NCI-H2227 (cell line): ENCODE measurements around the gene KCNIP4.

Experiments used
- DNase-seq: peaks from one replicate; lab custom pipeline; 2025; ENCODE audit not compliant: unreplicated experiment; lab: John Stamatoyannopoulos, UW

Gene KCNIP4

DNA sequence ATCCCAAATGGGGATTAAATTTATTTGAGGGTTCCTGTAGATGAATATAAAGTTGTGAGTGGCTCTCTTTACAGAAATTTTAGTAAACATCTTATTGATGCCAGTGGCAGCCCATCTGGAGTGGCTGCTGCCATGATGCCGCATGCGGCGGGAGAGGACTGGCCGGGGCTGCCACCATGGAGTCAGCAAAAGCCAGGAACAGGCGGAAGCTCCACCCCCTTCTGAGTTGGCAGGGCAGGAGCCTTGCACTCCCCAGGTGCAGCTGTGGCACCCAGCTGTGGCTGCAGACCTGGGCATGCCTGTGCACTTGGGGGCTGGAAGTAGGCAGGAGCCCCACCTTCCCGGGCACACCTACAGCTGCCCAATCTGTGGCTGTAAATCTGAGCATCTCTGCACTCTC lies 92.3 kb downstream of the KCNIP4 start:
- no peak for DNase-seq

GRCh38 chr4:21849077-21849476 lies 99.5 kb downstream of the KCNIP4 start:
- DNase-seq: no peak

- no peak for DNase-seq
Observed at GRCh38 chr4:21848021-21848420, 100.6 kb downstream of the KCNIP4 start.

DNA sequence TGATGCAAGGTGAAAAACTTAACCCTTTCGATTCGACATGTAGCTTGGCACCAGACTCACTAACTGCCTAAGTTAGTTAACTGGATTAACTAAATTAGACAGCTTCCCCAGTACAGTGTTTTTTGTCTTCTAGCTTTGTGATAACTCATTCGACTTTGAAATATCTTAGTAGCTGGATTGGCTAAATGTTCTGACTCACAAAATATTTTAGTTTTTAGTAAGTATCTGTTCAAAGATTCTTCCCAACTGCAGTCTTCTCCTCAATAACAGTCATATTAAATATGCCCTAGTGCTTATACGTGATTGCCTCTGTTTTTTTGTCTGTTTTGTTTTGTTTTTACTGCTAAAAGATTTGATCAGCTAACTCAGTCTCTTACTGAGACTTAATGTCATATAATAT lies 102.9 kb downstream of the KCNIP4 start:
- DNase-seq: no peak

DNA sequence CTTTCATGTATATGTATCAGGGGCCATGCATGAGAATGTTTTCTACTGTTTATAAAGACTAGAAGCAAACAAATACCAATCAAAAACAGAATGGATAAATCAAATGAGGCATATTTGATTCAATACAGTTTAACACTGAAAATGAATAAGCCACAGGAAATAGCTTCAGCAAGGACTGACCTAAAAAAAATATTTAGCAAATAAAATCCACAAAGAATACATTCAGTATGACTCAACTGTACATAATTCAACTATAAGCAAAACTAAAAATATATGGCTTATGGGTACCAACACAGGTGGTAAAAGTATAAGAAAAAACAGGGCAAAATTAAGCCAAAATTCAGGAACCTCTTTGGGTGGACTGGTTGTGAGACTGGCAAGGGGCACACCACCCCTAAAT lies 112.9 kb downstream of the KCNIP4 start:
- DNase-seq: no peak

DNA sequence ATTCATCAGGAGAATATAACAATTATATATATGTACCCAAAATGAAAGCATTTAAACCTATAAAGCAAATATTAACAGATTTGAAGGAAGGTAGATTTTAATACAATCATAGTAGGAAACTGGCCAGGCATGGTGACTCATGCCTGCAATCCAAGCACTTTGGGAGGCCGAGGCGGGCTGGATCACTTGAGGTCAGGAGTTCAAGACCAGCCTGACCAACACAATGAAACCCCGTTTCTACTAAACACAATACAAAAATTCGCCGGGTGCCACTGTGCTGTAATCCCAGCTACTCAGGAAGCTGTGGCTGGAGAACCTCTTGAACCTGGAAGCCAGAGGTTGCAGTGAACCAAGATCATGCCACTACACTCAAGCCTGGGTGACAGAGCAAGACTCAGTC lies 118.3 kb downstream of the KCNIP4 start:
- no peak for DNase-seq

DNA sequence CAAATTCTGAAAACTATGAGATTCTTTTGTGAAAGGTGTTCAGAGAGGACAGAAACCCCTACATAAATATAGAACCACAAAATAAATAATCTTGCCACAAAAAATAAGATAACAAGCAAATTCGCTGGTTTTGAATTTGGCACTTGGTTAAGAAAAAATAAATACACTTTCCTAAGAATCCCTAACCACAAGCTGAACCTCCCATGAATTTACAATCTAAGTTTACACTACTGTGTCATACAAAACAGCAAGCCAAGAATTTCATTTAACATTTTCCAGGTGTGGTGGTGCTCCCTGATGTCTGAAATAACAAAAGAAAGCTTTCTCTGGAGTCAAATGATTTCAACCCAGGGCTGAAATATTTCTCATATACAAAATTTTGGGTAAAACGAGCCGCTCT lies 121.0 kb downstream of the KCNIP4 start:
- no peak for DNase-seq

DNA sequence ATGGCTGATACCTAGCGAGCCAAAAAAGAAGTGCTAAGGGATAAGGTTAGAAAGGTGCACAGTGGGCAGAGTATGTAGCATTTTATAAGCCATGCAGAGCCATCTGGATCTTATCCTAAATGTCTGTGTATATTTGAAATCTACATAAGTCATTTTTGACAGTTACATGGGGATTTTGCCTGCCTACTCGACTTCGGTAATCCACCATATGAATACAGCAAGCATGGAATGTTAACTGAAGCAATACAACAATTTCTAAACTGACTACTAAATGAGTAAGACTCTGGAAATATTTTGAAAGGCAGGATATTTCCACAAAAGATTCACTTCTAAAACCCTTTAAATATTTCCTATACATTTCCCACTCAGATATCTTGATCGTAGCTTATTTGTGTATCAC lies 122.5 kb downstream of the KCNIP4 start:
- DNase-seq: no peak

DNA sequence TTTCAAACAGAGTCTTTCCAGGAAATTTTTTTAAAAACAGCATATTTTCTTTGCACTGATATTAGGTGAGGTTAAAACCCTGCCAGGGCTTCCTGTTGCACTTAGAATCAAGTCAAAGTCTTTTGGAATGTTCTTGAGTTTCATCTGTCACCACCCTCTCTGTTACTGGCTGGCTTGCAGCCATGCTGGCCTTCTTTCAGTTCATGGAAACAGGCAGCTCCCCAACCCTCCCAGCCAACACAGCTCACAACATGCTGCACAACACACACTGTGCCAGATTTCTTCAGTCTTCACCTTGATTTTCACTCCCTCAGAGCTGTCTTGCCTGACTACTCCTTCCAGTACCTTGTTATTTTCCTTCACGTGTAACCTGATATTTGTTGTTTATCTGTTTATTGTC lies 129.5 kb downstream of the KCNIP4 start:
- no peak for DNase-seq

GRCh38 chr4:21815651-21816377 lies 132.8 kb downstream of the KCNIP4 start:
- DNase-seq: no peak

DNA sequence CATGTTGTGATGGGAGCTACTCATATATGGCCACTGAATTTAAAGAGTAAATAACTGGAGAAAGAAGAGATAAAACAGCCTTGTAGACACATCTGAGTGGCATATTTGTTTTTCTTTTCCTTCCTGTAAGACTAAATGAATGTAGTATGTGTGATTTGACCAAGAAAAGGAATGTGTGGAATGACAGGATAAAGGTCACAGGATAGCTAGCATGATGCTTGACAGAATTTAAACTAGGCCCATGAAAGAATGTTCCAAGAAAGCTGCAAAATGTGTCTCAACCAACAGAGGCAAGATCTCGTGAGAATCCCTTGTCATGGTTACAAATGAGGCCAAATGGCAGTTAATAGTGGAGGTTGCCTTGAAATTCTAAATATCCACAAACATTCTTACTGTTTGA lies 137.0 kb downstream of the KCNIP4 start:
- no peak for DNase-seq

- no peak for DNase-seq
Observed at GRCh38 chr4:21806991-21807390, 141.6 kb downstream of the KCNIP4 start.

GRCh38 chr4:21802406-21802805 lies 146.2 kb downstream of the KCNIP4 start:
- DNase-seq: no peak

DNA sequence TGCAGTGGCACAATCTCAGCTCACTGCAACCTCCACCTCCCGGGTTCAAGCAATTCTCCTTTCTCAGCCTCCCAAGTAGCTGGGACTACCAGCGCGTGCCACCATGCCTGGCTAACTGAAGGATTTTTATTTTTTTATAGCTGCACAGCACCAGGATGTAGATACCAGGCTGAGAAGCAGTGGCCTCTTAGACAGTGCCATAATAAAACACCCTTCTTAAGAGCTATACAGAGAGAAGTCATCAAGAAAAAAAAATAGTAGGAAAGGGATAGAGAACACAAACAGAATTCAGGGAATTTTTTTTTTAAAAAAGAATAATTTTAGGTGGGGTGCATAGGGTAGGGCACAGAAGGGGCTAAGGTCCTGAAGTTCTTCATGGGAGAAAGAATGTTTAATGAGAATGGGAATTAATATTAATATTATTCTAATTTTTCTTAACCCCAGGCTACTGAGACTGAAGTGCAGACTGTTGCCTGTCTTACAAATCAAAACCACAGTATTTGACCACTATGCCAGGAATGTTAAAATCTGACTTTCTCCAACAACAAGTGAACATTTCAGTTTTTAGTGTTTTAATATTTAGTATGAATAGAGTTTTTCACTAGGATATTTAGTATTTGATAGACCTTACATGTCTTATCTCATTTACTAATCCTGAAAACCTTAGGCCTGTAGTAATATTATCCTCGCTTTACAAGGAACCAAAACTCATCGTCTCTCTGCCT lies 146.7 kb downstream of the KCNIP4 start:
- no peak for DNase-seq

GRCh38 chr4:21795091-21795490 lies 153.5 kb downstream of the KCNIP4 start:
- no peak for DNase-seq

GRCh38 chr4:21792736-21793135 lies 155.8 kb downstream of the KCNIP4 start:
- DNase-seq: no peak

- no peak for DNase-seq
Observed at GRCh38 chr4:21790438-21791029, 158.0 kb downstream of the KCNIP4 start.

GRCh38 chr4:21780148-21780547 lies 168.4 kb downstream of the KCNIP4 start:
- no peak for DNase-seq

DNA sequence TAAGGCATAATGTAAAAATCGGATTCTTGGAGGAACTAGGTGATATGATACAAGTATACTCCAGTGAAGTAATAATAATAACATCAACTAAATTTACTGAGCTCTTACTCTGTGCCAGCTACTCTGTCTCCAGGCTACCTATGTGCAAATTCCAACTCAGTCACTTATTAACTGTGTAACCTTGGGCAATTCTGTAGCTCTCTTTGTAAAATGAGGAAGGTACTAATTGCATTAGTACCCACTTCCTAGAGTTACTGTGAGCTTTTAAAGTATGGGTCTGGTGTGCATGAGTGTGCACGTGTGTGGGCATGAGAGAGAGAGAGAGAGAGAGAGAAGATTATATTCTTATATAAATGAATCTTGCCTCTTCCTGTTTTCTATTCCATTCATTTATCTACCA lies 169.9 kb downstream of the KCNIP4 start:
- no peak for DNase-seq

GRCh38 chr4:21775703-21776102 lies 172.9 kb downstream of the KCNIP4 start:
- no peak for DNase-seq

DNA sequence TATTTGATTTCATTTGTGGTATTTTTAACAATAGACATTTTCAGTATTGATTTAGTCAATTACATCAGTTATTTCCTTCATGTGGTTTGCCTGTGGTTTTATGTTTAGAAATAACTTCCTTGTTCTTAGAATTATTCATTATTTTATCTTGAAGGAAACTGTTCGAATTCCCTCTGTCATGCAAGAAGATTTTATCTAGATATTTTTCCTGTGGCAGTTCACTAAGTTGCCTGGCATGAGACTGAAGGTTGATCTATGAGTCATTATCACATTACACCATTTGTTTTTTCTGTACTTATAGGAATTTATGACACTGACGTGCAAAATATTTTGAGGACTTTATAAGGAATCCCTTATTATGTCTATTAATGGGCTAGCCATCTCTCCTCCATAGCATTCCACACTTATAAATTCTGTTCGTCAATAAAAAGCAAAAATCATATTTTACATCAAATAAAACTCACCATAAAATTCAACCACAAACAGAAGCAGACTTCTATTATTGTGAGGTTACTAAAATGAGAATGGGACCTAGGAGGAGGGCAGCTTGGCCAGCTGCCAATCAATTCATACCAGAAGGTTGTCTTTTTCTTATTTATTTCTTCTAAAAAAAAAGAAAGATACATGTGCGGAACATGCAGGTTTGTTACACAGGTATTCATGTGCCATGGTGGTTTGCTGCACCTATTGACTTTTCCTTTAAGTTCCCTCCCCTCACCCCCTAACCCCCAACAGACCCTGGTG lies 179.0 kb downstream of the KCNIP4 start:
- no peak for DNase-seq
